C4-2B (cell line): Measurements from ENCODE around the gene RBP5.
A peak's percentile ranks its signal among the peaks of the same experiment; 100 is the strongest.

Experiments
- H3K27ac ChIP-seq: fragments of 450-650 bp; 2 replicates; pipeline ENCODE4 v1.5.1; 2017
- ZFX ChIP-seq: fragments of 450-650 bp; IDR thresholded peaks from 2 replicates; pipeline ENCODE4 v1.6.1; 2017
- TF ChIP-seq, protein P1 (sequence below): fragments of 450-650 bp; conservative IDR thresholded peaks from 2 replicates; pipeline ENCODE4 v1.5.1; 2017; ENCODE audit warnings: mild to moderate bottlenecking

Gene RBP5, protein sequence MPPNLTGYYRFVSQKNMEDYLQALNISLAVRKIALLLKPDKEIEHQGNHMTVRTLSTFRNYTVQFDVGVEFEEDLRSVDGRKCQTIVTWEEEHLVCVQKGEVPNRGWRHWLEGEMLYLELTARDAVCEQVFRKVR

GRCh38 chr12:7128681-7129286 is at the start of gene RBP5:
Gene RBP5, minus strand, starts transcription at chr12:7128889. Its CDS starts 114 bp downstream, at chr12:7128775.
- TF ChIP-seq, protein P1, sequence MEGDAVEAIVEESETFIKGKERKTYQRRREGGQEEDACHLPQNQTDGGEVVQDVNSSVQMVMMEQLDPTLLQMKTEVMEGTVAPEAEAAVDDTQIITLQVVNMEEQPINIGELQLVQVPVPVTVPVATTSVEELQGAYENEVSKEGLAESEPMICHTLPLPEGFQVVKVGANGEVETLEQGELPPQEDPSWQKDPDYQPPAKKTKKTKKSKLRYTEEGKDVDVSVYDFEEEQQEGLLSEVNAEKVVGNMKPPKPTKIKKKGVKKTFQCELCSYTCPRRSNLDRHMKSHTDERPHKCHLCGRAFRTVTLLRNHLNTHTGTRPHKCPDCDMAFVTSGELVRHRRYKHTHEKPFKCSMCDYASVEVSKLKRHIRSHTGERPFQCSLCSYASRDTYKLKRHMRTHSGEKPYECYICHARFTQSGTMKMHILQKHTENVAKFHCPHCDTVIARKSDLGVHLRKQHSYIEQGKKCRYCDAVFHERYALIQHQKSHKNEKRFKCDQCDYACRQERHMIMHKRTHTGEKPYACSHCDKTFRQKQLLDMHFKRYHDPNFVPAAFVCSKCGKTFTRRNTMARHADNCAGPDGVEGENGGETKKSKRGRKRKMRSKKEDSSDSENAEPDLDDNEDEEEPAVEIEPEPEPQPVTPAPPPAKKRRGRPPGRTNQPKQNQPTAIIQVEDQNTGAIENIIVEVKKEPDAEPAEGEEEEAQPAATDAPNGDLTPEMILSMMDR = no peak
- no peak for TF ChIP-seq ZFX
- peak within 1 kb of the TSS; percentile 73 for H3K27ac ChIP-seq

GRCh38 chr12:7178481-7178880 is 49.8 kb upstream of the RBP5 start:
- TF ChIP-seq ZFX = no peak
- TF ChIP-seq, protein P1 = no peak
- H3K27ac ChIP-seq = no peak overlapping the region

DNA sequence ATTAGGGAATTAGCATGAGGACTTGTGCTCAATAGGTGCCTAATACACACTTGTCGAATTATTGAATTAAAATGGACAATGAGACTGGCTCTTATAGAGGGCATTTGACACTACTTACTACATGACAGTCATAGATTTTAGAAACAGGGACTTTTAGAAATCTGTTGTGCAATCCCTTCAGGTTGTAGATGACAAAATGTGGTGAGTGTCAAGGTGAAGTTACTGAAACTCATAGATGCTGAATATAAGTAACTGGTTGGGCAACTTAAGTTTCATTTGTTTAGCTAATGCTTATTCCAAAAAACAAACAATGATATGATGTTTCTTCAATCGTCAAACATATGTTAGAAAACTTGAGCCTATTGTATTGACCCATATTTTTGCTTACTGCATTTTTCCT is 47.9 kb upstream of the RBP5 start:
- TF ChIP-seq ZFX = no peak
- TF ChIP-seq, protein P1 = no peak

DNA sequence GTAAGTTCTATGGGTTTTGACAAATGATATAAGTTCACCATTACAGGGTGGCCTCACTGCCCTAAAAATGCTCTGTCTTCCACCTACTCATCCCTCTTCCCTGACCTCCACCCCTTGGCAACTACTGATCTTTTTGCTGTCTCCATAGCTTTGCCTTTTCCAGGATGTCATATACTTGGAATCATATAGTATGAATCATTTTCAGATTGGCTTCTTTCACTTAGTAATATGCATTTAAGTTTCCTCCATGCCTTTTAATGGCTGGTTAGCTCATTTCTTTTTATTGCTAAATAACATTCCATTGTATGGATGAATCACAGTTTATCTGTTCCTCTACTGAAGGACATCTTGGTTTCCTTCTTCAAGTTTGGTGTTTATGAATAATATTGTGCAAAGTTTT is 46.8 kb upstream of the RBP5 start:
- H3K27ac ChIP-seq = no peak overlapping the region

More for the DNA sequence above, 47.9 kb upstream of the RBP5 start:
- H3K27ac ChIP-seq = no peak overlapping the region

DNA sequence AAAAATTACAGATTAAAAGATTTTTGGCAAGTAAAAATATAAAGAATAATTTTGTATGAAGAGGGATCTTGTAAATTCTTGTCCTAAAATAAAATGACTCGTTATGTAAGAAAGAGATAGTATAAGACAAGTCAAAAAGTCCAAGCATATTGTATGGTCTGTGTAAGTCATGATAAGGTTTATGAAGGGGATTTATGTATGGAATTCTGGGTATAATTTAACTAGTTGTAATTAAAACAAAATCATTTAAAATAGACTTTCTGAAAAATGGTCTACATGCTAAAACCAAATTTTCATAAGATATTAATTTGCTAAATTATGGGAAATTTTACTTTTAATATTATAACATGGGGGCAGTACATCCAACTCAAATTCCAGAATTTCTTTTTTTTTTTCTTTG is 43.2 kb upstream of the RBP5 start:
- H3K27ac ChIP-seq = no peak overlapping the region
- TF ChIP-seq ZFX = no peak
- TF ChIP-seq, protein P1 = no peak

More for the DNA sequence above, 46.8 kb upstream of the RBP5 start:
- no peak for TF ChIP-seq ZFX
- TF ChIP-seq, protein P1 = no peak

GRCh38 chr12:7169951-7170350 is 41.3 kb upstream of the RBP5 start:
- no peak overlapping the region for H3K27ac ChIP-seq
- no peak for TF ChIP-seq ZFX
- TF ChIP-seq, protein P1 = no peak

GRCh38 chr12:7162691-7163114 is 34.0 kb upstream of the RBP5 start:
- TF ChIP-seq, protein P1 = peak; percentile 95
- no peak for TF ChIP-seq ZFX
- no peak overlapping the region for H3K27ac ChIP-seq
